GM19452 (cell line): Measurements from ENCODE around the gene TFR2.
"Not testable (repeated sequence)": the region's sequence is repeated elsewhere in the genome, so short reads cannot be mapped to it uniquely, and the experiment has no call there.

Experiments used
- ATAC-seq: cut with Tn5 transposase; IDR thresholded peaks from one replicate; pipeline ENCODE4 v1.9.1; 2021; ENCODE audit not compliant: unreplicated experiment

Gene TFR2

DNA sequence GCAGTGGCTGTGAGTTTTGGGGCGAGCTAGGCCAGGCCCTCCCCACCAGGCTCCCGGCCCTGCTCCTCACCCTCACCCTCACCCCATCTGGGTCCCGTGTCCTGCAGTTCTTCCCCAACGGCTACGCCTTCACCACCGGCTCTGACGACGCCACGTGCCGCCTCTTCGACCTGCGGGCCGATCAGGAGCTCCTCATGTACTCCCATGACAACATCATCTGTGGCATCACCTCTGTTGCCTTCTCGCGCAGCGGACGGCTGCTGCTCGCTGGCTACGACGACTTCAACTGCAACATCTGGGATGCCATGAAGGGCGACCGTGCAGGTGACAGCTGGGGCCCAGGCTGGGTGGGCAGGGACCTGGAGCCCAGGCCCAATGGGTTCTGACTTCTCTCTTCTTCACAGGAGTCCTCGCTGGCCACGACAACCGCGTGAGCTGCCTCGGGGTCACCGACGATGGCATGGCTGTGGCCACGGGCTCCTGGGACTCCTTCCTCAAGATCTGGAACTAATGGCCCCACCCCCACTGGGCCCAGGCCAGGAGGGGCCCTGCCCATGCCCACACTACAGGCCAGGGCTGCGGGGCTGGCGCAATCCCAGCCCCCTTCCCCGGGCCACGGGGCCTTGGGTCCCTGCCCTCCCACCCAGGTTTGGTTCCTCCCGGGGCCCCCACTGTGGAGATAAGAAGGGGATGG, 37.1 kb upstream of the TFR2 start:
- no peak for ATAC-seq

DNA sequence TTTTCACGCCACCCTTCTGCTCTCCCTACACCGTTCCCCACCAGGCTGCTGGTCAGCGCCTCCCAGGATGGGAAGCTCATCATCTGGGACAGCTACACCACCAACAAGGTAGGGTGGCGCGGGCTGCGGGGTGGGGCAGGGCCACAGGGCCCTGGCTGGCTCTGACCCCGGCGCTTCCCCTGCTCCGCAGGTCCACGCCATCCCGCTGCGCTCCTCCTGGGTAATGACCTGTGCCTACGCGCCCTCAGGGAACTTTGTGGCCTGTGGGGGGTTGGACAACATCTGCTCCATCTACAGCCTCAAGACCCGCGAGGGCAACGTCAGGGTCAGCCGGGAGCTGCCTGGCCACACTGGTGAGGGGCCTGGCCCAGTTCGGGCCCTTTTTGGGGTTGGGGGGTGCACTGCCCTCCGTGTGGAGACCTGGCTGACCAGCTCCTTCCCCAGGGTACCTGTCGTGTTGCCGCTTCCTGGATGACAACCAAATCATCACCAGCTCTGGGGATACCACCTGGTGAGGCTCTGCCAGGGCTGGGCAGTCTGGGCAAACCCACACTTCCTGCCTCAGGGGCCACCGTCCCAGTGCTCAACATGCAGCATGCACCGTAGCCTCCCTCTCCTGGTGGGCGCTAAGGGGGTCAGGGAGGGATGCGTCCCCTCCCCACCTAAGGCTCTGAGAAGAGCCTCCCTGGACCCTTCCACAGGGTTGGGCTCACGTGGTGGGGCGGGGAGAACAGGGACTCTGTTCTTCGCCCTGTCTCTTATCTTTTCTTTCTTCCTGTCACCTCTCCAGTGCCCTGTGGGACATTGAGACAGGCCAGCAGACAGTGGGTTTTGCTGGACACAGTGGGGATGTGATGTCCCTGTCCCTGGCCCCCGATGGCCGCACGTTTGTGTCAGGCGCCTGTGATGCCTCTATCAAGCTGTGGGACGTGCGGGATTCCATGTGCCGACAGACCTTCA, 36.2 kb upstream of the TFR2 start:
- no peak for ATAC-seq

DNA sequence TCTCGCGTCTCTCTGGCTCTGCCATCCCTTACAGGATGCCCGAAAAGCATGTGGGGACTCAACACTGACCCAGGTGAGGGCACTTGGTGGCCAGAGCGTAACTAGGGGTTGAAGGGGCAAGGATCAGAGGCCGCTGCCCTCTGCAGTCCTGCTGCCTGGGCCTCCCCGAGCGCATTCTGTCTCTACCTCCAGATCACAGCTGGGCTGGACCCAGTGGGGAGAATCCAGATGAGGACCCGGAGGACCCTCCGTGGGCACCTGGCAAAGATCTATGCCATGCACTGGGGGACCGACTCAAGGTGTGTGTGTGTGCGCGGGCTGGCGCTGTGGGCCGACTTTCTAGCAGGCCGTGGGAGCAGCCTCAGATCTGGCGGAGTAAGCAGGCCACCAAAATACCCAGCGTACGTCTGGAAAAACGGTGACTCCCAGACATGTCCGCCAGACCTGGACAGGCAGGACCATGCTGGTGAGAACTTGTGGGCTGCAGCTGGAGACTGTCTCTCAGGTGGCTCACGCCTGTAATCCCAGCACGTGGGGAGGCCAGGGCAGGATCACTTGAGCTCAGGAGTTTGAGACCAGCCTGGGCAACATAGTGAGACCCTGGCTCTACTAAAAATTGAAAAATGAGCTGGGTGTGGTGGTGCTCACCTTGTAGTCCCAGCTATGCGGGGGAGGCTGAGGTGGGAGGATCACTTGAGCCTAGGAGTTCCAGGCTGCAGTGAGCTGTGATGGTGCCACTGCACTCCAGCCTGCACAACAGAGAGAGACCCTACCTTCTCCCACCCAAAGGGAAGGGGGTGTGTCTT, 35.4 kb upstream of the TFR2 start:
- no peak for ATAC-seq

DNA sequence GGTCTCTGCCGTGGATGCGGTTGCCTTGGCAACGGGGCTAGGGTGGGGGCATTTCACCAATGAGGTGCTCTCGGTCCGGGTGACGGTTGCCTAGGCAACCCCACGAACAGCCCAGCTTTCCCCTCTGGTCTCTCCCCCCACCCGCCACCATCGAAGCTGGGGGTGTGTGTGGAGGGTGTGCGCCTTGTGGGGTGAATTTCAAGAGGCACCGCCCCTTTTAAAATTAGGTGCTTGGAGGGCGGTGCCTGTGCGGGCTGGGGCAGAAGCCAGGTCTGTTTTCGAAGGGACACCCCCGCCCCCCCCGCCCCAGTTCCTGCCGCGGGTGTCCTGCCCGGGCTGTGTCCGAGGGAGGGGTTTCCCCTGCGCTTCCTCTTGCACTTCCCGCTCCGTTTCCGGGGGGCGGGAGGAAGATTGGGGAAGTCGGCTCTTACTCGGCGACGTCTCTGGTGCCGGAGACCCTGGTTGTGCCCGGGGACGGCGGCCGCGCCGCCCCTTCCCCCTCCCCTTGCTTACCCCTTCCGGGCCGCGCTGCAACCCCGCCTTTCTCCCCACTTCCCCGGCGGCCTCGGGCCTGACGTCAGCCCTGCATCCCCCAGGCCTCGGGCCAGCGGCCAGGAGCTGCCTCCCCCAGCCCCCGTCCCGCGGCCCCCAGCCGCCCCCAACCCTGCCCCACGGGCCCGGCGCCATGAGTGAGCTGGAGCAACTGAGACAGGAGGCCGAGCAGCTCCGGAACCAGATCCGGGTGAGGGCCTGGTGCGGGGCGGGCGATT, 34.4 kb upstream of the TFR2 start:
- peak; percentile 34 for ATAC-seq

DNA sequence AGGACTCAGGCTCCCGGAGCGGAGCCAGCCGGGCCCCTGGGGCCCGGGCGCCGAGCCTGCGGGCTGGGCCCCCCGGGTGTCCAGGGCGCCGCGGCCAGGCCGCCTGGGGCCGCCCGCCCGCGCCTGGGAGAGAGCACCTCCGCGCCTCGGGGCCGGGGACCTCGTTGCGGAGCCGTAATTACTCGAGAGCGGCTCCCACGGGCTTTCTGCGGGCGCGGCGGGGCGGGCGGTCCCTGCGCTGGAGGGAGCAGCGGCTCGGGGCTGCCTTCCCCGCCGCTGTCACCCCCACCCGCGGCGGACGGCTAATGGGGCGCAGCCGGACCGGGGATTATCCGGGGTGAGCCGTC, 33.7 kb upstream of the TFR2 start:
- ATAC-seq: no peak

DNA sequence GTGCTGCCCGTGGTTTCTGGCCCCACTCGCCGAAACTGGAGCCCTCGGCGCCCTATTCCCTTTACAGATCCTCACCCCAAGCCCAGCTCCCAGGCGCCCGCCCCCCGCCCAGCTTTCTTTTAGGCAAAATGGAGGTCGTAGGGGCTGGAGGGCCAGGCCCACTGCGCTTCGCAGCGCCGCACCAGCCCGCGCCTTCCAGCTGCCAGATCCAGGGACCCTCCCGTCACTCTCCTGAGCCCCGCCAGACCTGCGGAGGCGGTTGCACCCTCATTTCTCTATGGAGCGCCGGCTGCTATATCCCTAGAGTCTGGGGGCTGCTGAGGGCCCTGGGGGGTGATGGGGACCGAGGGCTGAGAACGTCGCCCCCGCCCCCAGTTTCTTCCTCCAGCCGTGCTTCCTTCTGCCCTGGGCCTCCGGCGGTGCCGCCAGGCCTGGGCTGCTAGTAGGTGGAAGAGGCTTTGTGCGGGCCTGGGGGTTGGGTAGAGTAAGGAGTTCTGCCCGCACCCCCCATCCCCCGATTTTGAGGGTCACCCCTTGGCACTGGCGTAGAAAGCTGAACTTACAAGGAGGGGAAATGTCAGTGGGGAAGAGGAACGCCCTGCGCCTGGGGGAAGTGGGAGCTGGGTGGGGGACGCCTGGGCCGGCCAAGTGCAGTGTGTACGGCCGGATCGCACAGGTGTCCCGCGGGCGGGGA, 33.2 kb upstream of the TFR2 start:
- no peak for ATAC-seq

DNA sequence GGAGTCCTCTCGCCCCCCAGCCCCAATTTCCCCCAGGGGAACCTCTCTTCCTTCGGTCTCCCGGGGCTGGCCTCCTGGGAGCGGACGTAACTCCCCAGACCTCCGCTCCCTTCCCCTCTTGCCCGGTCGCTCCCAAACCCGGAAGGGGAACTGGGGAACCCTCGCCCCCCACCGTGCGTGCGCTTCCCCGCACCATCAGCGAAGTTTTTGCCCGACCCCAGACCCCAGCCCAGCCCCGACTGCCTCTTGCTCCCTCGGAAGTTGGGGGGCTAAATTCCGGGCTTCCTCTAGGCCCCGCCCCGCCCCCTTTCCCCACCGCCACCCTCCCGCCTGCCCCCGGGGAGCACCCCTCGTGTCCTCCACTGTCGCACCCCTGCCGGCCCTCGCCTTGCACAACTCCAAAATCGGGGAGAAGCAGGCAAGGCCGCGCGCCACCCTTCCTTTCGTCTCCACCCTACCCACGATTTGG, 32.6 kb upstream of the TFR2 start:
- ATAC-seq: no peak

DNA sequence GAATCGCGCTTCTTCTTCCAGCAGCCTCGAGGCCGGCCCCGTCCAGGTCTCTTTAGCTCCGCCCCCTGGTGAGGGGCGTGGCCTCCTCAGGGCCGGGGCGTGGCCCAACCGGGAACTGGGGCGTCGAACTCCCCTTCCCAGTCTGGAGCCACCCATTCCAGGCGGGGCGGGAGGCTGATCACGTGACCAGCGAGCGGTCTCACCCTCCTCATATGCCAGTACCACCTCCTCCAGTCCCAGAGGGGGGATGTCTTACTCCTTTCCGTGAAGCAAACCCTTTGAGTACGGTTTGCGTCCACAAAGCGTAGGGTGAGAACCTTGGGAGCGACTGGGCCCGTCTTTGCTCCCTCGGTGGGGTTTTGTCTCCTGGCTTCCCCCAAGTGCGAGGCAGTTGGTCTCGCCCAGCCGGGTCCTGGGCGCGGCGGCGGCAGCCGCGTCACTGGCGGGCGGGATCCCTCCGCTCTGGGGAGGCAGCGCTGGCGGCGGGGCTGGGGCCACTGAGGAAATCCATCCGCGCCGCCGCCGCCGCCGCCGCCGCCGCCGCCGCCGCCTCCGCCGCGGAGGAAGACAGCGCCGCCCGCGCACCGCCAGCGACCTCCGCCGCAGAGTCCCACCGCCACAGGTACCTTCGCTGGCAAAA, 32.1 kb upstream of the TFR2 start, which contains the start of gene GNB2:
Gene GNB2, plus strand, starts transcription at position 439 of the 640 bp plus-strand sequence. CDS start 2,526 bp downstream, outside the sequence.
- peak; percentile 57 for ATAC-seq

DNA sequence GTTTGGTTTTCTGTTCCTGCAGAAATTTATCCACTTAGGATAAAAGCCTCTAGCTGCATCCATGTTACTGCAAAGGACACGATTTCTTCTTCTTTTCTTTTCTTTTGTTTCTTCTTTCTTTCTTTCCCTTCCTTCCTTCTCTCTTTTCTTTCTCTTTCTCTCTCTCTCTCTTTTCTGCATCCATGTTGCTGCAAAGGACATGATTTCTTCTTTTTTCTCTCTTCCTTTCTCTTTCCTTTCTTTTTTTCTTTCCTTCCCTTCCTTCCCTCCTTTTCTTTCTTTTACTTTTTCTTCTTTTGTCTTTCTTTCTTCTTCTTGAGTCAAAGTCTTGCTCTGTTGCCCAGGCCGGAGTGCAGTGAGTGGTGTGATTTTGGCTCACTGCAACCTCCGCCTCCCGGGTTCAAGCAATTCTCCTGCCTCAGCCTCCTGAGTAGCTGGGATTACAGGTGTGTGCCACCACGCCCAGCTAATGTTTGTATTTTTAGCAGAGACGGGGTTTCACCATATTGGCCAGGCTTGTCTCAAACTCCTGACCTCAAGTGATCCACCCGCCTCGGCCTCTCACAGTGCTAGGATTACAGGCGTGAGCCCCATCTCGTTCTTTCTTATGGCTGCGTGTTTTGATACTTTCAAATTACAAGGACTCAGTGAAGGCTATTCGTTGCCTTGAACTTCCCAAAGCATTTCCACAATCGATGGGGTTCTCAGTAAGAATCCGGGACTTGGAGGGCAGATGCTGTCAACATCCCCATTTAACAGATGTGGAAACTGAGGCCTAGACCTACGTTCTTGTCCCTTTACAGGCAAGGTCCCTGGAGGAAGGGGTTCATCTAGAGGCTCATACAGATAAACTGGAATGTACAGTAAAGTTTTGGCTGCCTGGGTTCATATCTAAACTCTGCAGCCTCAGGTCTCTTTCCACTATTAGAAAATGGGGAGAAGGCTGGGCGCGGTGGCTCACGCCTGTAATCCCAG, 30.3 kb upstream of the TFR2 start:
- ATAC-seq: no peak

DNA sequence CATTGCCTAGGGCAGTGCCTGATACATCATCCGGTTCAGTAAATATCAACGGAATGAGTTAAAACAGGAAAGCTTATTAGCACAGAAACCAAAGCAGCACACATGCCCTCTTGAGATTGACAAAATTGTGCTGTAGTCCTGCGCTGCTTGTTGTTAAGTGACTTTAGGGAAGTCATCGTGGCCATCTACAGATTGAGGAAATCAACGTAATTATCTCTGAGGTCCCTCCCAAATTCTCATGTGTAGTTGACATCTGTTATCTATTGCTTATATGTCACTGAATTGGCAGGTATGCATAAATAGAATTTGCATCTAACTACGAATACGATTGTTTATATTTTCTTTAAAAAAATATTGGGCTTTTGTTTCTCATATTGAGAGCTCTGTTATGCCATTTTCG, 28.7 kb upstream of the TFR2 start:
- ATAC-seq: no peak

DNA sequence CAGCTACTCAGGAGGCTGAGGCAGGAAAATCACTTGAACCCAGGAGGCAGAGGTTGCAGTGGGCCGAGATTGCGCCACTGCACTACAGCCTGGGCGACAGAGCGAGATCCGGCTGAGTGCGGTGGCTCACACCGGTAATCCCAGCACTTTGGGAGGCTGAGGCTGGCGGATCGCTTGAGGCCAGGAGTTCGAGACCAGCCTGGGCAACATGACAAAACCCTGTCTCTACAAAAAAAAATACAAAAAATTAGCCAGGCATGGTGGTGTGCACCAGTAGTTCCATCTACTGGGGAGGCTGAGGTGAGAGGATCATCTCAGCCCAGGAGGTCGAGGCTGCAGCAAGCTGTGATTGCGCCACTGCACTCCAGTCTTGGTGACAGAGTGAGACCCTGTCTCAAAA, 27.8 kb upstream of the TFR2 start:
- not testable (repeated sequence) for ATAC-seq

DNA sequence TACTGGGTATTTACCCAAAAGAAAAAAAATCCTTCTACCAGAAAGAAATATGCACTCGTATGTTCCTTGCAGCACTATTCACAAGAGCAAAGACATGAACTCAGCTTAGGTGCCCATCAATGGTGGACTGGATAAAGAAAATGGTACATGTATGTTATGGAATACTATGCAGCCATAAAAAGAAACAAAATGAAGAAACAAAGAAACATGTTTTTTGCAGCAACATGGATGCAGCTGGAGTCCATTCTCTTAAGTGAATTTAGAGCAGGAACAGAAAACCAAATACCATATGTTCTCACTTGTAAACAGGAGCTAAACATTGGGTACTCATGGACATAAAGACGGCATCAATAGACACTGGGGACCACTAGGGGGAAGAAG, 26.7 kb upstream of the TFR2 start:
- no peak for ATAC-seq

DNA sequence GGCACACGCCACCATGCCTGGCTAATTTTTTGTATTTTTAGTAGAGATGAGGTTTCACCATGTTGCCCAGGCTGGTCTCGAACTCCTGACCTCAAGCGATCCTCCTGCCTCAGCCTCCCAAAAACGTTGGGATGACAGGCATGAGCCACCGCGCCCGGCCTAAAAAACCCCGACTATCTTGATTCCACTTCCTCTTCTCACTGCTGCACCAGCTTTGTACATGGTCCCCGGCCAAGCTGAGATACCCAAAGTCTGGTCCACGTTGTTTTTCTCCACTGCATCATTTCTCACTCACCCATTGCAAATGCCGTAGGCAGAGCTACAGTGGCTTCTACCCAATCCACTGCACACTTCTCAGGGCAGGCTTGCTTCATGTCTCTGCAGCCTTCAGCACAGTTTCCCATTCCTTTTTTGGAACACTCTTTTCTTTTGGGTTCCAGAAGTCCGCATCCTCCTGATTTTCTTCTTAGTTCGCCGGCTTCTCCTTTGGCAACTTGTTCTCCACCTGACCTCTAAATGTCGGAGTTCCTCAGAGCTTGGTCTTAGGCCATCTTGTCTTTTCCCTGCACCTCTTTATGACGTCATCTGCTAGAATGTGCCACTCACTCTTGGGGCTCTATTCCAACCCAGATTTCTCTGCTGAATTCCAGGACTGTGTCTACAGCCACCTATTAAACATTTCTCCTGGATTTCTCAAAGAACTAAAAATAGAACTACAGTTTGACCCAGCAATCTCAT, 26.1 kb upstream of the TFR2 start:
- ATAC-seq: no peak

DNA sequence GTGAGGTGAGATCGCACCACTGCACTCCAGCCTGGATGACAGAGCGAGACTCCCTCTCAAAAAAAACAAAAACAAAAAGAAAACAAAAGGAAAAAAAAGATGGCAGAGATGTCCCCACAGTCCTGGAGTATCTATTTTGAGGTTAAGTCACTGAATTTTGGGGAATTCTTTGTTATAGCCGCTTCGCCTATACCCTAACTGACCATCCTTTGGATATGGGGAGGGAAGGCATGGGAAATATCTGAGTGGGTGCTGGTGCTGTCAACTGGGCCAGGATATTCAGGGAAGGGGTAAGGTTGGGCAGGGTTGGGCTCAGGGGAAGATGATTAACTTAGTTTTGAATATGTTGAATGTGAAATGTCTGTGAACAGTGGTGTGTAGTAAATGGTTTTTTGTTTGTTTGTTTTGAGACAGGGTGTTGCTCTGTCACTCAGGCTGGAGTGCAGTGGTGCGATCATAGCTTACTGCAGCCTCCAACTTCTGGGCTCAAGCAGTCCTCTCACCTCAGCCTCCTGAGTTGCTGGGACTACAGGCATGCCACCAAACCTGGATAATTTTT, 23.9 kb upstream of the TFR2 start:
- ATAC-seq: no peak

DNA sequence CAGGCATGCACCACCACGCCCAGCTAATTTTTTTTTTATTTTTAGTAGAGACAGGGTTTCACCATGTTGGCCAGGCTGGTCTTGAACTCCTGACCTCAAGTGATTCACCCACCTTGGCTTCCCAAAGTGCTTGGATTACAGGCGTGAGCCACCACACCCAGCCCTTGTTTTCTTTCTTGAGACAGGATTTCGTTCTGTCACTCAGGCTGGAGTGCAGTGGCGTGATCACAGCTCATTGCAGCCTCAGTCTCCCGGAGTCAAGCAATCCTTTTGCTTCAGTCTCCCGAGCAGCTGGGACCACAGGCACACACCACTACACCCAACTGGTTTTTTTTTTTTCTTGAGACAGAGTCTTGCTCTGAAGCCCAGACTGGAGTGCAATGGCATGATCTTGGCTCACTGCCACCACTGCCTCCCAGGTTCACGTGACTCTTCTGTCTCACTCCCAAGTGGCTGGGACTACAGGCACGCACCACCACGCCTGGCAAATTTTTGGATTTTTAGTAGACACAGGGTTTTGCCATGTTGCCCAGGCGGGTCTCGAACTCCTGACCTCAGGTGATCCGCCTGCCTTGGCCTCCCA, 20.9 kb upstream of the TFR2 start:
- not testable (repeated sequence) for ATAC-seq

DNA sequence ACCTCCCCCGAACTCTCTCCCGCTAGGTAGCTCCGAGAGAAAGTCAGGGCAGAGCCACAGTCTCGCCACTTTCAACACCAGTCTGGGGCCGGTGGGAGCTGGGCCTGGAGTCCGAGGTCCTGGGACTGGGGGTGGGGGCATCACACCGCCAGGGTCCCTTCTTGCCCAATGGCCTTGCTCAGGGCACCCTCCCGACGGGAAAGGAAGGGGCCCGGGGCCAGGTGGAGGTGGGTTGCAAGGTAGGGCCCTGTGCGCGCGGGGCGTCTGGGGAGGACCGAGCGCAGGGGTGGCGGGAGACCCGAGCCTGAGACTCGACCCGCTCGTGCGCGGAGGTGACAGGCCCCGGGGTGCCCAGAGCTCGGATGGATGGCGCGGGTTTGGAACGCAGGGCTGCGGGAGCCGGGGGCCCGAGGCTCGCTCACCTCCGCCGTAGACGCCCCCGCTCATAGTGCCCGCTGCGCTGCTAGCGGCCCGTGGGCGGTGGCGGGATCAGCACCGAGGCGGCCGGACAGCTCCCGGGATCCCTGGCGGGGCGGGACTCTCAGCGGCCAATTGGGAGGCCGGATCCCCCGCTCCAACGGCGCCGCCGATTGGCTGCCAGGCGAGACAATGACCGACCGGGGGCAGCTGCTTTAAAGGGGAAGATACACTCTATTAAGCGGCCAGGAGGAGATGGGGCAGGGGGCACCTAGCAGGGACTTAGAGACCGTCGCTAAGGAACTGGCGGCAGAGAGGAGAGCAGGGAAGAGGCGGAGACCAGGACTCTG, 14.7 kb upstream of the TFR2 start, which contains the start of gene ACTL6B:
Gene ACTL6B, minus strand, starts transcription at position 541 of the 767 bp plus-strand sequence. Its CDS starts 94 bp downstream, at position 447.
- ATAC-seq: no peak
